ENCODE measurements around the gene KMT2C. TPM values are rescaled to one million over a fixed set of nuclear protein-coding genes. Genes with fewer than 3 reads are reported as not detected.
"Not testable (repeated sequence)": the region's sequence is repeated elsewhere in the genome, so short reads cannot be mapped to it uniquely, and the experiment has no call there.

KMT2C gene
- total RNA-seq, 2 donors from 2014 or later, result 70.0 to 110 TPM

DNA sequence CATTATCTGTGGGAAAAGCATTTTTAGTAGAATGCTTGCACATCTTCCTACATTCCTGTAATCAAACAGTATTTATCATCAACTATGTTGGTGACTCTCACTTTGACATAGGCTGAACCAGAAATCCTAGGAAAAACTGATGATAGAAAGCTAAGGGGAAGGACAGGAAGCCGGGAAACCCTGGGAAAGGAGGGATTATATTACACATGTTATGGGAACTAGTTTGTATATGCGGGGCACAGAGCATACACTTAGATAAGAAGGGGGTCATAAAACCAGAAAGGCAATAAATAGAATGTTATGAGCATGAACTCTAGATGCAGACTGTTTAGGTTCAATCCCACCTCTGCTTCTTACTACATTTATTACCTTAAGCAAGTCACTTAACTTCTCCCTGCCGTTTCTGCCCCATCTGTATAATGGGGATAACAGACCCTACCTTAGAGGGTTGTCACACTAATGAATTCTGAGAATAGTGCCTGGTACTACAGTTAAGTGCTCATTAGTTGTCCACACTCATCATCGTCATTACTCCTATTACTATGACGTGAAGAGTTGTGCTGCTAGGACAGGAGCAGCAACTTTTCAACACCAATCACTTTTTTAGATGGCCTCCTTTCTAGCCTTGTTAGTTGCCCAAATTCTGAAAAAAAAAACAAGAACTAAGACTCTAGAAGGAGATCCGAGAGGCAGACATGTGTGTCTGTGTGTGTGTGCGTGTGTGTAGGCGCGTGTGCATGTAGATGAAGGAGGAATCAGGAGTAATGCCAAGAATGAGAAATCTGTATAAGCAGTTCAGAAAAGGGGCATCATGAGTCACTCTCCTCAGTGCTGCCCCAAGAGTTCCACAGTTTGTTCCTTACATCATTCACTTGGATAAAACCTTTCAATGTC lies 52.2 kb downstream of the KMT2C start:
- Histone ChIP-seq H3K27me3 (replicated peaks; ENCODE audit: insufficient read depth) (no peaks in the 10 kb centered on the region), H3K4me1 (ENCODE audit: control insufficient read depth in 1 of 2, low read depth in 2 of 2) (peaks cover 16 to 21% of the 10 kb centered on the region in 2 donors)

DNA sequence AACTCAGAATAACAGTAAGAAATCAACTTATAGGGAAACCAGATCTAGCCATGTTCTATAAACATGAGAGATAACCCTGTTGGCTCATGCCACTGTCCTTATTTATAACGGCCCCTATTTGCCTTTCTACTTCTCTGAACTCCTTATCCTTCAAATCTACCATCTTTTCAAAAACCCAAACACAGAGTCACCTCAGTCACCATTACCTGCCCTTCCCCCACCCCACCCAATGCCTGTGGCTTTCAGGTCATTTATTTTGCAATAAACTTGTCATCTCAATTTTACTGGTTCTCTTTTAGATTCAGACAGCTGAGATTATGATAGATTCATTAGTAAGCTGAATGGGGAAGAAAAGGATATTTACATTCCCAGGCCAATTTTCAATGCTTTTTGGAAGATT lies 53.6 kb downstream of the KMT2C start:
- ATAC-seq (ENCODE audit: insufficient number of reproducible peaks, low FRiP score, low read depth) (no peak), DNase-seq (ENCODE audit: low spot score) (no peak)
- no peaks in the 10 kb centered on the region for H3K36me3 ChIP-seq
- H3K4me3 ChIP-seq, result no peak overlapping the region
- H3K9me3 ChIP-seq, result no peaks in the 10 kb centered on the region
- H3K27ac ChIP-seq, result no peak overlapping the region
- TF ChIP-seq, protein P1, sequence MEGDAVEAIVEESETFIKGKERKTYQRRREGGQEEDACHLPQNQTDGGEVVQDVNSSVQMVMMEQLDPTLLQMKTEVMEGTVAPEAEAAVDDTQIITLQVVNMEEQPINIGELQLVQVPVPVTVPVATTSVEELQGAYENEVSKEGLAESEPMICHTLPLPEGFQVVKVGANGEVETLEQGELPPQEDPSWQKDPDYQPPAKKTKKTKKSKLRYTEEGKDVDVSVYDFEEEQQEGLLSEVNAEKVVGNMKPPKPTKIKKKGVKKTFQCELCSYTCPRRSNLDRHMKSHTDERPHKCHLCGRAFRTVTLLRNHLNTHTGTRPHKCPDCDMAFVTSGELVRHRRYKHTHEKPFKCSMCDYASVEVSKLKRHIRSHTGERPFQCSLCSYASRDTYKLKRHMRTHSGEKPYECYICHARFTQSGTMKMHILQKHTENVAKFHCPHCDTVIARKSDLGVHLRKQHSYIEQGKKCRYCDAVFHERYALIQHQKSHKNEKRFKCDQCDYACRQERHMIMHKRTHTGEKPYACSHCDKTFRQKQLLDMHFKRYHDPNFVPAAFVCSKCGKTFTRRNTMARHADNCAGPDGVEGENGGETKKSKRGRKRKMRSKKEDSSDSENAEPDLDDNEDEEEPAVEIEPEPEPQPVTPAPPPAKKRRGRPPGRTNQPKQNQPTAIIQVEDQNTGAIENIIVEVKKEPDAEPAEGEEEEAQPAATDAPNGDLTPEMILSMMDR (IDR thresholded peaks at IDR 0.05), result no peak
- no peaks in the 10 kb centered on the region for H3K27me3 ChIP-seq (replicated peaks; ENCODE audit: insufficient read depth)
- H3K4me1 ChIP-seq (ENCODE audit: control insufficient read depth in 1 of 2, low read depth in 2 of 2), result peaks cover 16 to 21% of the 10 kb centered on the region in 2 donors

More for the DNA sequence above, 52.2 kb downstream of the KMT2C start:
- TF ChIP-seq, protein P1 (IDR thresholded peaks at IDR 0.05), result no peak
- no peaks in the 10 kb centered on the region for H3K9me3 ChIP-seq
- H3K27ac ChIP-seq, result no peak overlapping the region
- H3K4me3 ChIP-seq, result no peak overlapping the region
- no peaks in the 10 kb centered on the region for H3K36me3 ChIP-seq
- DNase-seq (ENCODE audit: low spot score) (no peak), ATAC-seq (ENCODE audit: insufficient number of reproducible peaks, low FRiP score, low read depth) (no peak)

GRCh38 chr7:152380931-152381578 lies 54.7 kb downstream of the KMT2C start:
- peaks cover 16 to 21% of the 10 kb centered on the region in 2 donors for H3K4me1 ChIP-seq (ENCODE audit: control insufficient read depth in 1 of 2, low read depth in 2 of 2)
- not testable (repeated sequence) for H3K27me3 ChIP-seq (replicated peaks; ENCODE audit: insufficient read depth); H3K9me3 ChIP-seq; ATAC-seq (ENCODE audit: insufficient number of reproducible peaks, low FRiP score, low read depth); H3K36me3 ChIP-seq; DNase-seq (ENCODE audit: low spot score); H3K4me3 ChIP-seq; H3K27ac ChIP-seq

DNA sequence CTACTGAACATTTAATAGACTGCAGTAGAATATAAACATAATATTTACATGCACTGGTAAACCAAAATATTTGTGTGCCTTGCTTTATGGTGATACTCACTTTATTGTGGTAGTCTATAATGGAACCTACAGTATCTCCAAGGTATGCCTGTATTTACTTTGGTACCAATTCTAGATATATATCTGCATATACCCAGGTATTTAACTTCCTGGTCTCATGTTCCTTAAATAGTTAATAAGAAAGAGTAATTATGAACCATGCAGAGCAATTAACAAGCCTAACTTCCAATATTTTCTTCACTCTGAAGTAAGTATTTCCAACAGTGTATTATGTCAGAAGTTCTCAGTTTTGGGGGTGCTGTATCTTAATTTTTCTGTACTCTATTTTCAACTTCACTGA lies 57.3 kb downstream of the KMT2C start:
- ATAC-seq (ENCODE audit: insufficient number of reproducible peaks, low FRiP score, low read depth); H3K9me3 ChIP-seq; H3K27ac ChIP-seq; DNase-seq (ENCODE audit: low spot score); H3K27me3 ChIP-seq (replicated peaks; ENCODE audit: insufficient read depth); H3K4me3 ChIP-seq; H3K36me3 ChIP-seq: not testable (repeated sequence)
- peaks cover 6 to 13% of the 10 kb centered on the region in 2 donors for H3K4me1 ChIP-seq (ENCODE audit: control insufficient read depth in 1 of 2, low read depth in 2 of 2)

- H3K36me3 ChIP-seq; H3K9me3 ChIP-seq; H3K4me1 ChIP-seq (ENCODE audit: control insufficient read depth in 1 of 2, low read depth in 2 of 2); H3K27ac ChIP-seq; H3K4me3 ChIP-seq; ATAC-seq (ENCODE audit: insufficient number of reproducible peaks, low FRiP score, low read depth); DNase-seq (ENCODE audit: low spot score); H3K27me3 ChIP-seq (replicated peaks; ENCODE audit: insufficient read depth): not testable (repeated sequence)
Measured at GRCh38 chr7:152376716-152377484, 58.9 kb downstream of the KMT2C start.

DNA sequence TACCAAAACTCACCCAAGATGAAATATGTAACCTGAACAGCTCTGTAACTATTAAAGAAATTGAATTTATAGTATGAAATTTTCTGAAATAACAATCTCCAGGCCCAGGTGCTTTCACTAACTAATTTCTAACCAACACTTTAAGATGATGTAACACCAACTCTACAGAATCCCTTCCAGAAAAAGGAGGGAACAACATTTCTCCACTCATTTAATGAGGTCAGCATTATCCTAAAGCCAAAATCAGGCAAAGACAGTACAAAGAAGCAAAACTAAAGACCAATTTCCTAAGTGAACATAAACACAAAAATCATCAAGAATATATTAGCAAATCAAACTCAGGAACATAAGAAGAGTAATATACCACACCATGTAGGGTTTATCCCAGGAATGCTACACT lies 65.5 kb downstream of the KMT2C start:
- no peaks in the 10 kb centered on the region for H3K36me3 ChIP-seq
- no peaks in the 10 kb centered on the region for H3K27me3 ChIP-seq (replicated peaks; ENCODE audit: insufficient read depth)
- peaks cover 12 to 17% of the 10 kb centered on the region in 2 donors for H3K4me1 ChIP-seq (ENCODE audit: control insufficient read depth in 1 of 2, low read depth in 2 of 2)
- H3K27ac ChIP-seq, result no peak overlapping the region
- DNase-seq (ENCODE audit: low spot score) (no peak), ATAC-seq (ENCODE audit: insufficient number of reproducible peaks, low FRiP score, low read depth) (no peak)
- peaks cover 3% of the 10 kb centered on the region for H3K9me3 ChIP-seq
- H3K4me3 ChIP-seq, result no peak overlapping the region
- TF ChIP-seq, protein P1 (IDR thresholded peaks at IDR 0.05), result no peak
